MG63 (cell line): ENCODE results near the gene BATF3. TPM values are rescaled to one million over a fixed set of nuclear protein-coding genes. Genes with fewer than 3 reads are reported as not detected.
"Not testable (repeated sequence)": the region's sequence is repeated elsewhere in the genome, so short reads cannot be mapped to it uniquely, and the experiment has no call there.

Source experiments
- DNase-seq: peaks from one replicate; pipeline ENCODE4 v3.0.0-alpha.2; 2020
- H3K27me3 ChIP-seq: fragments of 250-450 bp; sonication (Bioruptor Pico); 2 replicates; pipeline ENCODE4 v1.5.1; 2020; ENCODE audit warnings: mild to moderate bottlenecking, moderate library complexity
- H3K36me3 ChIP-seq: fragments of 250-450 bp; sonication (Bioruptor Pico); 2 replicates; pipeline ENCODE4 v1.5.1; 2020; ENCODE audit warnings: mild to moderate bottlenecking, moderate library complexity
- H3K4me3 ChIP-seq: fragments of 250-450 bp; sonication (Bioruptor Pico); 2 replicates; pipeline ENCODE4 v1.5.1; 2020; ENCODE audit warnings: mild to moderate bottlenecking, moderate library complexity
- H3K9me3 ChIP-seq: fragments of 250-450 bp; sonication (Bioruptor Pico); 2 replicates; pipeline ENCODE4 v1.5.1; 2020; ENCODE audit warnings: mild to moderate bottlenecking, moderate library complexity
- total RNA-seq: library from RNA; depleted of rRNA; stranded (reverse); fragments of >200 nt; shearing (Covaris generic); gene quantifications from 2 replicates; pipeline ENCODE4 v1.2.3, GENCODE V29; 2014; ENCODE audit warnings: low replicate concordance; rRNA removed

Gene BATF3
- 2.3 and 3.2 TPM in 2 replicates for total RNA-seq

- Histone ChIP-seq H3K9me3 (no peaks in the 10 kb centered on the region), H3K27me3 (peaks cover 18% of the 10 kb centered on the region), H3K4me3 (peak within 1 kb of the TSS; percentile 54), H3K36me3 (no peaks in the 10 kb centered on the region)
- peak; percentile 57 for DNase-seq
Measured at GRCh38 chr1:212699625-212700222, at the start of gene BATF3. TSS of gene BATF3 (minus strand) at chr1:212699840. CDS start at chr1:212699762, 78 bp downstream.

GRCh38 chr1:212746546-212746945 is 46.9 kb upstream of the BATF3 start:
- peaks cover 8% of the 10 kb centered on the region for H3K9me3 ChIP-seq
- no peak overlapping the region for H3K4me3 ChIP-seq
- peaks cover 3% of the 10 kb centered on the region; the same call in 1 of the 2 replicates for H3K36me3 ChIP-seq
- DNase-seq: no peak
- no peaks in the 10 kb centered on the region for H3K27me3 ChIP-seq

GRCh38 chr1:212745303-212745702 is 45.7 kb upstream of the BATF3 start:
- Histone ChIP-seq H3K9me3 (peaks cover 8% of the 10 kb centered on the region), H3K4me3 (no peak overlapping the region), H3K27me3 (no peaks in the 10 kb centered on the region), H3K36me3 (peaks cover 7% of the 10 kb centered on the region; the same call in 1 of the 2 replicates)
- DNase-seq: no peak

- Histone ChIP-seq H3K4me3 (no peak overlapping the region), H3K9me3 (peaks cover 8% of the 10 kb centered on the region), H3K36me3 (peaks cover 7% of the 10 kb centered on the region; the same call in 1 of the 2 replicates), H3K27me3 (no peaks in the 10 kb centered on the region)
- DNase-seq: no peak
Measured at GRCh38 chr1:212743901-212744475, 44.3 kb upstream of the BATF3 start.

GRCh38 chr1:212738330-212738729 is 38.7 kb upstream of the BATF3 start:
- Histone ChIP-seq H3K36me3 (peaks cover 7% of the 10 kb centered on the region; the same call in 1 of the 2 replicates), H3K9me3 (no peaks in the 10 kb centered on the region), H3K27me3 (no peaks in the 10 kb centered on the region), H3K4me3 (no peak overlapping the region)
- no peak for DNase-seq

GRCh38 chr1:212737559-212737958 is 37.9 kb upstream of the BATF3 start:
- no peak for DNase-seq
- Histone ChIP-seq H3K4me3 (no peak overlapping the region), H3K36me3 (peaks cover 10% of the 10 kb centered on the region; the same call in 1 of the 2 replicates), H3K27me3 (no peaks in the 10 kb centered on the region), H3K9me3 (no peaks in the 10 kb centered on the region)

- H3K9me3 ChIP-seq: no peaks in the 10 kb centered on the region
- no peaks in the 10 kb centered on the region for H3K27me3 ChIP-seq
- H3K36me3 ChIP-seq: 0 out of 2 replicates have a peak, but pooled peaks cover 3% of the 10 kb centered on the region
- no peak overlapping the region for H3K4me3 ChIP-seq
- DNase-seq: no peak
Measured at GRCh38 chr1:212733109-212733508, 33.5 kb upstream of the BATF3 start.

- Histone ChIP-seq H3K4me3 (no peak overlapping the region), H3K27me3 (no peaks in the 10 kb centered on the region), H3K9me3 (no peaks in the 10 kb centered on the region), H3K36me3 (0 out of 2 replicates have a peak, but pooled peaks cover 3% of the 10 kb centered on the region)
- DNase-seq: no peak
Measured at GRCh38 chr1:212731630-212732029, 32.0 kb upstream of the BATF3 start.

- Histone ChIP-seq H3K27me3 (no peaks in the 10 kb centered on the region), H3K4me3 (no peak overlapping the region), H3K36me3 (0 out of 2 replicates have a peak, but pooled peaks cover 3% of the 10 kb centered on the region), H3K9me3 (no peaks in the 10 kb centered on the region)
- DNase-seq: no peak
Measured at GRCh38 chr1:212728606-212729005, 29.0 kb upstream of the BATF3 start.

- DNase-seq: peak; percentile 45
- Histone ChIP-seq H3K27me3 (no peaks in the 10 kb centered on the region), H3K9me3 (no peaks in the 10 kb centered on the region), H3K36me3 (no peaks in the 10 kb centered on the region), H3K4me3 (no peak overlapping the region)
Measured at GRCh38 chr1:212727386-212728181, 27.9 kb upstream of the BATF3 start.

GRCh38 chr1:212724679-212725078 is 25.0 kb upstream of the BATF3 start:
- H3K9me3 ChIP-seq, H3K27me3 ChIP-seq, DNase-seq, H3K36me3 ChIP-seq, H3K4me3 ChIP-seq: not testable (repeated sequence)

- no peak for DNase-seq
- no peaks in the 10 kb centered on the region for H3K36me3 ChIP-seq
- 0 out of 2 replicates have a peak, but pooled peaks cover 2% of the 10 kb centered on the region for H3K9me3 ChIP-seq
Measured at GRCh38 chr1:212722270-212722957, 22.8 kb upstream of the BATF3 start.

GRCh38 chr1:212721388-212722247 is 22.0 kb upstream of the BATF3 start:
- Histone ChIP-seq H3K36me3 (no peaks in the 10 kb centered on the region), H3K9me3 (0 out of 2 replicates have a peak, but pooled peaks cover 2% of the 10 kb centered on the region), H3K4me3 (no peak overlapping the region; the same call in 1 of the 2 replicates), H3K27me3 (no peaks in the 10 kb centered on the region)
- DNase-seq: peak; percentile 45

More at GRCh38 chr1:212722270-212722957, 22.8 kb upstream of the BATF3 start:
- H3K27me3 ChIP-seq: no peaks in the 10 kb centered on the region
- H3K4me3 ChIP-seq: no peak overlapping the region

GRCh38 chr1:212719633-212720032 is 20.0 kb upstream of the BATF3 start:
- Histone ChIP-seq H3K27me3 (no peaks in the 10 kb centered on the region), H3K9me3 (0 out of 2 replicates have a peak, but pooled peaks cover 2% of the 10 kb centered on the region), H3K4me3 (no peak overlapping the region), H3K36me3 (no peaks in the 10 kb centered on the region)
- DNase-seq: no peak

- H3K36me3 ChIP-seq: no peaks in the 10 kb centered on the region
- 0 out of 2 replicates have a peak, but pooled peaks cover 6% of the 10 kb centered on the region for H3K9me3 ChIP-seq
- H3K4me3 ChIP-seq: no peak overlapping the region
- no peak for DNase-seq
- no peaks in the 10 kb centered on the region for H3K27me3 ChIP-seq
Measured at GRCh38 chr1:212718499-212718898, 18.9 kb upstream of the BATF3 start.

GRCh38 chr1:212716161-212716560 is 16.5 kb upstream of the BATF3 start:
- no peaks in the 10 kb centered on the region for H3K36me3 ChIP-seq
- 0 out of 2 replicates have a peak, but pooled peaks cover 6% of the 10 kb centered on the region for H3K9me3 ChIP-seq
- no peaks in the 10 kb centered on the region for H3K27me3 ChIP-seq
- H3K4me3 ChIP-seq: no peak overlapping the region
- no peak for DNase-seq
